ENCODE results near the gene KAT2B. TPM values are rescaled to one million over a fixed set of nuclear protein-coding genes. Genes with fewer than 3 reads are reported as not detected.

KAT2B gene
- total RNA-seq, 2 donors from 2014 or later = 14.5 to 25.2 TPM

- no peak for ATAC-seq
- no peaks in the 10 kb centered on the region for H3K9me3 ChIP-seq
- WGBS, 2 donors = 96 to 100% methylated on average over 1 of the region's 1 CpG
- DNase-seq = no peak
- H3K4me3 ChIP-seq = no peak overlapping the region
- H3K4me1 ChIP-seq = peaks cover 10% of the 10 kb centered on the region
- H3K36me3 ChIP-seq (replicated peaks in 1 of 2; ENCODE audit: insufficient read depth in 1 of 2, low read depth in 2 of 2) = no peaks in the 10 kb centered on the region
- no peak for TF ChIP-seq CTCF (IDR thresholded peaks at IDR 0.05)
- TF ChIP-seq POLR2A (IDR thresholded peaks at IDR 0.05) = no peak
- no peaks in the 10 kb centered on the region for H3K27me3 ChIP-seq
- intact Hi-C loops (cut with DNase I) = no loop called here
- no peak overlapping the region for H3K27ac ChIP-seq
These were observed 63.5 kb downstream of the KAT2B start for GRCh38 chr3:20103731-20104130.

GRCh38 chr3:20104167-20104661, 64.0 kb downstream of the KAT2B start:
- peak in 1 of 4 donors; percentile 5 for DNase-seq
- Histone ChIP-seq H3K27me3 (no peaks in the 10 kb centered on the region), H3K4me1 (peaks cover 12% of the 10 kb centered on the region), H3K9me3 (no peaks in the 10 kb centered on the region), H3K4me3 (no peak overlapping the region), H3K27ac (no peak overlapping the region), H3K36me3 (replicated peaks in 1 of 2; ENCODE audit: insufficient read depth in 1 of 2, low read depth in 2 of 2) (no peaks in the 10 kb centered on the region)
- WGBS, 2 donors = 73 to 84% methylated on average over 5 of the region's 5 CpGs
- intact Hi-C loops (cut with DNase I) = no loop called here
- ATAC-seq = no peak
- TF ChIP-seq POLR2A (IDR thresholded peaks at IDR 0.05) (no peak), CTCF (IDR thresholded peaks at IDR 0.05) (no peak)

- TF ChIP-seq CTCF (IDR thresholded peaks at IDR 0.05) (no peak), POLR2A (IDR thresholded peaks at IDR 0.05) (no peak)
- no peak overlapping the region for H3K27ac ChIP-seq
- 85 to 93% methylated on average over 7 of the region's 7 CpGs for WGBS, 2 donors
- no peak for ATAC-seq
- no peaks in the 10 kb centered on the region for H3K27me3 ChIP-seq
- H3K4me1 ChIP-seq = peaks cover 11% of the 10 kb centered on the region
- no peak overlapping the region for H3K4me3 ChIP-seq
- intact Hi-C loops (cut with DNase I) = no loop called here
- H3K9me3 ChIP-seq = no peaks in the 10 kb centered on the region
- no peaks in the 10 kb centered on the region for H3K36me3 ChIP-seq (replicated peaks in 1 of 2; ENCODE audit: insufficient read depth in 1 of 2, low read depth in 2 of 2)
- DNase-seq = no peak
These were observed 65.5 kb downstream of the KAT2B start for GRCh38 chr3:20105513-20106280.

- H3K9me3 ChIP-seq = no peaks in the 10 kb centered on the region
- intact Hi-C loops (cut with DNase I) = no loop called here
- no peaks in the 10 kb centered on the region for H3K27me3 ChIP-seq
- DNase-seq (no peak), ATAC-seq (no peak)
- TF ChIP-seq POLR2A (IDR thresholded peaks at IDR 0.05) = no peak
- TF ChIP-seq CTCF (IDR thresholded peaks at IDR 0.05) = no peak
- peaks cover 11% of the 10 kb centered on the region for H3K4me1 ChIP-seq
- no peak overlapping the region for H3K27ac ChIP-seq
- H3K4me3 ChIP-seq = no peak overlapping the region
- WGBS, 2 donors = 94 to 100% methylated on average over 4 to 5 of the region's 5 CpGs
- H3K36me3 ChIP-seq (replicated peaks in 1 of 2; ENCODE audit: insufficient read depth in 1 of 2, low read depth in 2 of 2) = peaks cover 0 to 2% of the 10 kb centered on the region in 2 donors
These were observed 67.5 kb downstream of the KAT2B start for GRCh38 chr3:20107722-20108121.

GRCh38 chr3:20108869-20109268, 68.6 kb downstream of the KAT2B start:
- no peak overlapping the region for H3K4me3 ChIP-seq
- peak in 2 of 4 donors; percentile 35 to 43 for DNase-seq
- intact Hi-C loops (cut with DNase I) = no loop called here
- no peak overlapping the region for H3K27ac ChIP-seq
- peak; percentile 67 for ATAC-seq
- TF ChIP-seq POLR2A (IDR thresholded peaks at IDR 0.05) = no peak
- no peak for TF ChIP-seq CTCF (IDR thresholded peaks at IDR 0.05)
- no peaks in the 10 kb centered on the region for H3K27me3 ChIP-seq
- H3K9me3 ChIP-seq = no peaks in the 10 kb centered on the region
- H3K36me3 ChIP-seq (replicated peaks in 1 of 2; ENCODE audit: insufficient read depth in 1 of 2, low read depth in 2 of 2) = peaks cover 0 to 2% of the 10 kb centered on the region in 2 donors
- WGBS, 2 donors = 22 to 34% methylated on average over 2 of the region's 2 CpGs
- peaks cover 11% of the 10 kb centered on the region for H3K4me1 ChIP-seq
